GM18909 (cell line): Measurements from ENCODE around the gene ABHD3.
A peak's percentile ranks its signal among the peaks of the same experiment; 100 is the strongest.
"Not testable (repeated sequence)": the region's sequence is repeated elsewhere in the genome, so short reads cannot be mapped to it uniquely, and the experiment has no call there.

Experiments
- ATAC-seq: cut with Tn5 transposase; IDR thresholded peaks from one replicate; pipeline ENCODE4 v1.9.1; 2021; ENCODE audit warnings: mild to moderate bottlenecking; ENCODE audit not compliant: unreplicated experiment, poor library complexity

ABHD3 gene

GRCh38 chr18:21706386-21706865, 1.9 kb upstream of the ABHD3 start:
- ATAC-seq: no peak

- peak; percentile 15 for ATAC-seq
Measured at GRCh38 chr18:21703241-21703820, 1.2 kb downstream of the ABHD3 start.

- no peak for ATAC-seq
Measured at GRCh38 chr18:21702602-21703001, 2.0 kb downstream of the ABHD3 start.

DNA sequence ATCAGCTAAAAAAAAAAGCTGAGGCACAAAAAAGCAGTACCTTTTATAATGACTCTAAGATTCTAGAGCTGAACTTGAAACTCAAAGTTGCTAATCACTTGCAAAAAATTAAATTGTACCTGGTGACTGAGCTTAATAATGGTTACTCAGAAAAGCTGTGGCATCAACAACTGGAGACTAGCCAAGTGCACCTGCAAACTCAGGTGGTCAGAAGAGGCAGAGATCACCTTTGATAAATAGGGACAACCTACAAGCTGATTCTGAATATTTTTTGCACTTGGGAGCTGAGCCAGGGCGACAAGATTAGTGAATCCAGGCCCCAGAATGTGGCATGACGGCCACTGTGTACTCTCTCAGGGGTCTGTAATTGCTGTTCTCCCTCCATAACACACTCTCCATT, 3.0 kb downstream of the ABHD3 start:
- no peak for ATAC-seq

DNA sequence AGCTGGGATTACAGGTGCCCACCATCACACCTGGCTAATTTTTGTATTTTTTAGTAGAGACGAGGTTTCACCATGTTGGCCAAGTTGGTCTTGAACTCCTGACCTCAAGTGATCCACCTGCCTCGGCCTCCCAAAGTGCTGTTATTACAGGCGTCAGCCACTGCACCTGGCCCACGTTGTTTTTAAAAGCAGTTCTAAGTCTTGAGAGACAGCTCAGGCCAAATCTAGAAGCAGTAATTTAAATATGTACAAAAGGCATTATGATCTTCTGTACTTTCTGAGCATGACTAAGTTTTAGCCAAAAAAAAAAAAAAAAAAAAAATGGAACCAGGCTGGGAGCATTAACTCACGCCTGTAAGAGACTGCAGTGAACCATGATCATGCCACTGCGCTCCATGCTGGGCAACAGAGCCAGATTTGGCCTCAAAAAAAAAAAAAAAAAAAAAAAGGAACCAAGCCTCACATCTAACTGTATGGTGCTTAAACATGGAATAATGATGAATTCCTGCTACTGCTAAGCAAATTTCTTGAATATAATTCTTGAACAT, 4.0 kb downstream of the ABHD3 start:
- ATAC-seq: no peak

DNA sequence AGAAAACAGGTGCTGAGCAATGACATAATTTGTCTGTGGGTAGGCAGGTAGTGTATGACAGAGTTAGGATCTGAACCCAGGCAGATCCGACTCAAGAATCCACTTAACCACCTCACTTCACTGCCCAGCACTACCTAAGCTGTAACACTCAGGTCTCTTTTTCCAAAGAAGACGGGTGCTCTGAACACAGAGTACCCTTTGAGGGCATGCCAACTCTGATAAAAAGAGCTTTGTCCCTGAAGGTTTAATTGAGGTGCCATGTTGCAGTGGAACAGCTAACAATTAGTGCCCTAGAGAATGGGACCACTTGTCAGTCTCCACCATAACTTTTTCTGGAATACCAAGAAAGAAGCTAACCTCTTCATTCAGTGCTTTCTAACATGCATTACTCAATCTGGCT, 11.3 kb downstream of the ABHD3 start:
- no peak for ATAC-seq

GRCh38 chr18:21689736-21690135, 14.8 kb downstream of the ABHD3 start:
- ATAC-seq: no peak

- ATAC-seq: no peak
Measured at GRCh38 chr18:21686282-21687105, 18.1 kb downstream of the ABHD3 start.

DNA sequence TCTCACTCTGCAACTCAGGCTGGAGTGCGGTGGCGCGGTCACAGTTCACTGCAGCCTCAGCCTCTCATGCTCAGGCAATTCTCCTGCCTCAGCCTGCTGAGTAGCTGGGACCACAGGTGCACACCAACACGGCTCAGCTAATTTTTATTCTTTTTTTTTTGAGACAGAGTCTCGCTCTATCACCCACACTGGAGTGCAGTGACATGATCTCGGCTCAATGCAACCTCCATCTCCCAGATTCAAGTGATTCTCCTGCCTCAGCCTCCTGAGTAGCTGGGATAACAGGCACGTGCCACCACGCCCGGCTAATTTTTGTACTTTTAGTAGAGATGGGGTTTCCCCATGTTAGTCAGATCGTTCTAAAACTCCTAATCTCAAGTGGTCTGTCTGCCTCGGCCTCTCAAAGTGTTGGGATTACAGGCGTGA, 19.0 kb downstream of the ABHD3 start:
- peak; percentile 84 for ATAC-seq

GRCh38 chr18:21684731-21685130, 19.8 kb downstream of the ABHD3 start:
- ATAC-seq: peak; percentile 64

- peak; percentile 45 for ATAC-seq
Measured at GRCh38 chr18:21682371-21683051, 22.1 kb downstream of the ABHD3 start.

GRCh38 chr18:21680161-21680560, 24.4 kb downstream of the ABHD3 start:
- ATAC-seq: no peak

DNA sequence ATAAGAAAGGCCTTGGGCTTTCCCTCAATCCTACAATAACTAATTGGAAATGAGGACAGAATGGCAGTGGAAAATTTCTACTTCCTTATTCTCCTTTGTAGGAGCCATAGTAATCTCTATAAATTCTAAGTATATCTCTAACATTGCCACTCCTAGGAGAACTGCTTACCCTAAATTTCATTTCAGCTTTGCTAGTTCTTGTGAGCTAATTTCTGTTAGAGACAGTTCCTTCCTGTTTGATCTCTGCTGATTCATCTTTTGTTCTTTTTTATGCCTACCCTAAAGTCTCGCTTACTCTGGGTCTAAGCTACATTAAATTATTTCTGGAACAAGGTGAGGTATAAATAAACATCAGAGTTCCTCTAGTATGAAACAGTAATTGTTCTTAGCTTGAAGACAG, 25.7 kb downstream of the ABHD3 start:
- ATAC-seq: no peak

GRCh38 chr18:21675354-21675753, 29.2 kb downstream of the ABHD3 start:
- ATAC-seq: not testable (repeated sequence)

DNA sequence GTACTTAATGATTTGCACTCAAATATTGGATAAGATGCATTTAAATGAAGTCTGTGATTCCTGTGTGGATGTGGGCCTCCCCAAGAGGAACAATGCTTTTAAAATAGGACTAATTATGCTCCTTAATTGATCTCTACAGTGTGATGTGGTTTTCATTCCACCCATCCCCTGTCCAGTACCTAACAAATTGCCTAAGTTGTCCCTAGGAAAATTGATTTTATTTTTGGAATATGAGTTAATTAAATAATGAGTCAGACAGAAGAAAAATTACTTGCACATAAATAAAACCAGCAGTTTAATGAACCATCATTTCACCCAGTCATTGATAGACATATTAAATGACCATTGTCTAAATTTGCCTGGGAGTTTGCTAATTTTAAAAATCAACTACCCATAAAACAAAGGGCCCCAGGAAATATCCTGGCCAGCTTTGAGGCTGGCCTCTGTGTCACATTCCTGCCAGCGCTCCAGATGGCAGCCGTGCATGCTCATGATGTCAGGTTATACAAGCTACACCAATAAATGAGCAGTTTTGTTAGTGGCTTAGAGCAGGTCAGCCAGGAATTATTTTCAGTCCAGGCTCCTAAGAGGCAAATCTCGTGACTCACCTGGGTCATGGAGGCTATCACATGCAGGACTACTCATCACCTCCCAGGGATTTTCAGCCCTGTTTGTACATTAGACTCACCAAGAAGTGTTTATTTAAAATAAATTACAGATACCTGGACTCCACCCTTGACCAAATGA, 31.9 kb downstream of the ABHD3 start:
- no peak for ATAC-seq

DNA sequence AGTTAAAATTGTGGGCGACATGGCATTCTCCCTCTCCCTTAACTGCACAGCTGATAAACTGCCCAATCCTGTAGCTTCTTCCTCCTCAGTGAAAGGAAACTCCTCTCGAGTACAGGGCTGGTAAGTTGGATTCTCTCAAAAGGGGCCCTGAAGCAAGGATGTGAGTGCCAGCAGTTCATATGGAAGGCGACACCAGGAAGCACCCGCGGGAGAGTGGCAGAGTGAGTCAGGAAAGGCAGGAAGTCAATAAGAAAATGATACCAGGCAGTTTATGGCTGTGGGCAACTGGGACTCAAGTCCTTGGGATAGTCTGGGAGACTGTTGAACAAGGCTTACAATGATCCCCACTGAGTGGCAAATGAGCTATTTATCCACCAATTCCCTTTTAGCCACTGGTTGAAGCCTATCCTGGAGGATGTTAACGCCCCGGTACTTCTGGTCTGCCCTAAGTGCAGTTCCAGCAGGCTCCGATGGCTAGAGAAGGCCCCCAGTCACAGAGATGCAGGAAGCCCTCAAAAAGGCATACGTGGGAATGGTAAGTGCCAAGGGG, 34.8 kb downstream of the ABHD3 start:
- ATAC-seq: no peak

DNA sequence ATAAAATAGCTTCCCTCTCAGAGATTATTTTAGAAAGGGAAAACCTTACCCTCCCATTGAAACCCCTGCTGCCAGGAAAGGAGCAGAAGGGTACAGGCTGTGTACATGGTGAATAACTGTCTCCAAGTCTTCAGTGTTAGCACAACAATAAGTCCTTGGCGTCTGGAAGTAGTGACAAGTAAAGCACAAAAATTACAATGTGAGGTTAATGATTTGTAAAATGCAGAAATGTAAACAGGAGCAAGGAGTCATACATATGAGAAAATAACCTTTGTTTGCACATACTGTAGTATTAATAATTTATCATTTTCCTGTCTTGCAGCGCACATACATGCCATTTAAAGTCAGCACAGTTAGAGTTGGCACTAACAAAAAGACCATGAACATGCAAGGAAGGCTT, 40.5 kb downstream of the ABHD3 start:
- no peak for ATAC-seq

DNA sequence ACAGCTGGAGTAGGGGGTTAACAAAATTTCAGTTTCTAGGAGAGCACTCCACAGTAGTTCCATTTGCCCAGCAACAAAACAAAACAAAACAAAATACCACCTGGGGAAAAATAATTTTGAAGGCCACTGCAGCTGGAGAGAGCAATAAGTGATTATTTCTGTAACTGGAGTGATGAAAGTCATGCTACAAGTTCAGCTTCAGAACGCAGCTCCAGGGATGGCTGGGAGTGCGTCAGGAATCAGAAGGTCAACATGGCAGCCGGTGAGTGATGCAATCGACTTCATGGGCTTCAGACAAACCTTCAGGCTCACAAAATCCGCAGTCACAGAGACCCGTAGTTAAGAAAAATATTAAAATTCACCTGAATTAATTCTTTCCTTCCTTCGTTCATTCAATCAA, 41.0 kb downstream of the ABHD3 start:
- ATAC-seq: no peak

DNA sequence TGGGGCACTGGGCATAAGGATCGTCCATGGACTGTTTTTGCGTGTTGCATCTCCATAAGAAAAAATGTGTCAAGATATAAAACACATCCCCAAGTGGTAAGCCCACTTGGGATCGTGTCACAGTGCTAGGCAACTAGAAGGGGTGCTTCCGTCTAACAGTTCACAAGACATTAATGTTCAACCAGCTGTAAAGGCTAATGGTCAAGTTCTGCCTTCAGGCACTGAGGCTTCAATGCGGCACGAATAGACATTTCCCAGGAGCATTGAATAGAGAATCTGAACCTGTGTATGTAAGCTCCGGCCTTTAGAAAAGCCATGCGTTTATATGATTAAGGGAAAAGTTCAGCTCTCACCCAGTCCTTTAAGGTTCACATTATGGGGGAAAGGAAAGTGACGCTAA, 42.0 kb downstream of the ABHD3 start:
- ATAC-seq: no peak

GRCh38 chr18:21660078-21660477, 44.5 kb downstream of the ABHD3 start:
- ATAC-seq: no peak
